ENCODE results near the gene SLC23A1.
"Not testable (repeated sequence)": the region's sequence is repeated elsewhere in the genome, so short reads cannot be mapped to it uniquely, and the experiment has no call there.

SLC23A1 gene

DNA sequence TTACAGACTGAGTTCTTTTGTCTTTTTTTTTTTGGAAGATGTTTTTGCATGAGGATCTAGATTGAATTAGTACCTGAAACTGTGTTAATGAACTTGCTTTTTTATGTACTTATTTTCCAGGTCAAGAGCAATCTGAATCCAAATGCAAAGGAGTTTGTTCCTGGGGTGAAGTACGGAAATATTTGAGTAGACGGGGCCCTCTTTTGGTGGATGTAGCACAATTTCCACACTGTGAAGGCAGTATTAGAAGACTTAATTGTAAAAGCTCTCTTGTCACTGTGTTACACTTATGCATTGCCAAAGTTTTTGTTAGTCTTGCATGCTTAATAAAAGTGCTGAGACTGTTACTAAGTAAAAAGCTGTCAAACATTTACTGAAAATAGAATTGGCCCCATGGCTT, 14.5 kb downstream of the SLC23A1 start:
- no peak for DNase-seq

DNA sequence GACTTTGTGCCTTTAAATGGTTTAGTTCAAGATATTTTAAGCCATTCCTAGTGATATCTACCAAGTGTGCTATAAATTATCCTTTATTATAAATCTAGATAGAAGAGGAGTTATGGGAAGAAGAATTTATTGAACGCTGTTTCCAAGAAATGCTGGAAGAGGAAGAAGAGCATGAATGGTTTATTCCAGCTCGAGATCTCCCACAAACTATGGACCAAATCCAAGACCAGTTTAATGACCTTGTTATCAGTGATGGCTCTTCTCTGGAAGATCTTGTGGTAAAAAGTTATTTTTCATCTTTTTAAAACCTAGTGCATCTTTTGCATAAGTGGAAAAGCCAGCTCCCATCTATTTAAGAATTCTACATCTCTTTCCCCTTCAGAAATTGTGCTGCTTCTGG, 18.6 kb downstream of the SLC23A1 start:
- no peak for DNase-seq

GRCh38 chr5:139363937-139364336, 19.2 kb downstream of the SLC23A1 start:
- DNase-seq: no peak

DNA sequence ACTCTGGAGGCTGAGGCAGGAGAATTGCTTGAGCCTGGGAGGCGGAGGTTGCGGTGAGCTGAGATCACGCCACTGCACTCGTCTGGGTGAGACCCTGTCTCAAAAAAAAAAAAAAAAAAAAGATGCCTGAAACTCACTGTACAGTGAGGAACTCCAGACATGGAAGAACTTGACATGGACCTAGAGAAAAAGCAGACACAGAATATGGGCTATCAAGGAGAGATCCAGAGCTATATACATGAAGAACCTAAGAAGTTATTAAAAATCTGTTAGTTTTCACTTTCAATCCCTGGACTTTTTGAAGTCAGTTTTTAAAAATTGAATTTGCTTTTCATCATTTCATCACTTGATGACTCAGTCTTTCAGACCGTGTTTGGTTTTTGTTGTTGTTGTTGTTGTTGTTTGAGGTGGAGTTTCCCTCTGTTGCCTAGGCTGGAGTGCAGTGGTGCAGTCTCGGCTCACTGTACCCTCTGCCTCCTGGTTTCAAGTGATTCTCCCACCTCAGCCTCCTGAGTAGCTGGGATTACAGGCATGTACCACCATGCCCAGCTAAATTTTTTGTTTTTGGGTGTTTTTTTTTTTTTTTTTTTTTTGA, 21.2 kb downstream of the SLC23A1 start:
- DNase-seq: no peak

- DNase-seq: no peak
Observed at GRCh38 chr5:139360384-139360783, 22.7 kb downstream of the SLC23A1 start.

DNA sequence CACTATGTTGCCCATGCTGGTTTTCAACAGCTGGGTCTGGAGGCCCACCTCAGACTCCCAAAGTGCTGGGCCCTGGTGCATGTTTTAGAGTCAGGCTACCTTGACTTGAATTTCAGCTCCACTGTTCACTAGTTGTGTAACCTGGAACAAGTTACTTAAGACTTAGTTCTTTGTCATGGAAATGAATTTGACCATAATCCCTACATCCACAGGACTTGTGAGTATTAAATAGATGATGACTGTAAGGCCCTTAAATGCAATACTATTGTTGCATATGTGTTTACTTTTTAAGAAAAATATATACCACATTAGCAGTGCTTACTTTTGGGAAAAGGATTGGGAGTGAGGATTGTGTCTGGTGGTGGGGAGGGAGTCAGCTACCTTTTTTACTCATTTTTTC, 25.0 kb downstream of the SLC23A1 start:
- DNase-seq: no peak

- not testable (repeated sequence) for DNase-seq
Observed at GRCh38 chr5:139355900-139356299, 27.2 kb downstream of the SLC23A1 start.

DNA sequence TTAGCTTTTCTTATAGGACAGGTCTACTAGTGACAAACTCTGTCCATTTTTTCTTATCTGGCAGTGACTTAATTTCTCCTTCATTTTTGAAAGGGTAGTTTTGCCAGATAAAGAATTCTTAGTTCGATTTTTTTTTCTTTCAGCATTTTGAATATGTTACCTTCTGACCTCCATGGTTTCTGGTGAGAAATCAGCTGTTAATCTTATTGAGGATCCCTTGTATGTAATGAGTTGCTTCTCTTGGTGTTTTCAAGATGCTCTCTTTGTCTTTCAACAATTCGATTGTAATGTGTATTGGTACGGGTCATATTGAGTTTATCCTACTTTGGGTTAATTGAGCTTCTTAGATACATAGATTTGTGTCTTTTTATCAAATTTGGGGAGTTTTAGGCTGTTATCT, 28.9 kb downstream of the SLC23A1 start:
- DNase-seq: no peak

- DNase-seq: not testable (repeated sequence)
Observed at GRCh38 chr5:139347863-139348262, 35.2 kb downstream of the SLC23A1 start.

DNA sequence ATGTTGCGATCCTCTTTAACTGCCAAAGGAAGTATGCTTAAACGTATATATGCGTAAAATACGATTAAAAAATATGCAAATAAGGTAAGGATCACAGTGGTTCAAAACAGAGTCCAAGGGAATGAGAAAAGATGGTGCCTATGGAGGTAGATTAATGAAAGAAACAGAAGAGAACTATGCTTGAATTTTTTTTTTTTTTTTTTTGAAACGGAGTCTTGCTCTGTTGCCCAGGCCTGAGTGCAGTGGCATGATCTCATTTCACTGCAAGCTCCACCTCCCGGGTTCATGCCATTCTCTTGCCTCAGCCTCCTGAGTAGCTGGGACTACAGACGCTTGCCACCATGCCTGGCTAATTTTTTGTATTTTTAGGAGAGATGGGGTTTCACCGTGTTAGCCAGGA, 37.7 kb downstream of the SLC23A1 start:
- not testable (repeated sequence) for DNase-seq

GRCh38 chr5:139344177-139344576, 38.9 kb downstream of the SLC23A1 start:
- DNase-seq: no peak

- no peak for DNase-seq
Observed at GRCh38 chr5:139343476-139343875, 39.6 kb downstream of the SLC23A1 start.

- DNase-seq: no peak
Observed at GRCh38 chr5:139342423-139342723, 40.7 kb downstream of the SLC23A1 start.

DNA sequence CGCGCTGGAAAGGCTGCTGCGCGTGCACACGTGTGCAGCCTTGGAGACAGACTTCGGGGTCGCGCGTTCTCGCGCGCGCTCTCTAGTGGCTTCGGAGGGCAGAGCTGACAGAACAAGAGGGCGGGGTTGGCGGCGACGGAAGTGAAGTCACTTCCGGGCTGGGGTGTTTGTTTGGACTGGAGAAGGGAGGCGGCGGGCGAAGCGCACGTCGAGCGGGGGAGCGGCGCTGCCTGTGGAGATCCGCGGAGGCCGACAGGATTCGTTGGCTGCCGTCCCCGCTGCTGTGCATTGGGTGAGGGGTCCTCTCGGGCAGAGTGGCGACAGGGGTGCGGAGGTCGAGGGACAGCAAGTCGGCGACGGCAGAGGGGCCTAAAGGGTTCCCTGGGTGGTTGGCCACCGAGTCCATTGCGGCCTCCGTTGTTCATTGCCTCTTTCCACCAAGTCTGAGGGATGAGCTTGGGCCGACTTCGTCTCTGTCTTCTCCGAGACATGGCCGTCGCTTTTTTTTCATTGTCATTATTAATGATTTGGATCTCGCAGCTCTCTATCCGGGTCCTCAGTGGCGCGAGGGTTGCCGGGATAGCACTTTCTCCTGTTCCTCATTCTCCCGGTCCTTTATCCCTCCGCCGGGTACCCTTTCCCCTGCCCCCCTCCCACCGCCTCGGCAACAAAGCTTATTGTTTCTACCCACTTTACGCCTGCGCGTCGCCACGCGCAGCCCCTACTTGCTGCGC, 41.2 kb downstream of the SLC23A1 start, which contains the start of gene PAIP2:
TSS of gene PAIP2 (plus strand) at position 166 of the 734 bp plus-strand sequence. CDS start 21,931 bp downstream, outside the sequence.
- peak; percentile 98 for DNase-seq

DNA sequence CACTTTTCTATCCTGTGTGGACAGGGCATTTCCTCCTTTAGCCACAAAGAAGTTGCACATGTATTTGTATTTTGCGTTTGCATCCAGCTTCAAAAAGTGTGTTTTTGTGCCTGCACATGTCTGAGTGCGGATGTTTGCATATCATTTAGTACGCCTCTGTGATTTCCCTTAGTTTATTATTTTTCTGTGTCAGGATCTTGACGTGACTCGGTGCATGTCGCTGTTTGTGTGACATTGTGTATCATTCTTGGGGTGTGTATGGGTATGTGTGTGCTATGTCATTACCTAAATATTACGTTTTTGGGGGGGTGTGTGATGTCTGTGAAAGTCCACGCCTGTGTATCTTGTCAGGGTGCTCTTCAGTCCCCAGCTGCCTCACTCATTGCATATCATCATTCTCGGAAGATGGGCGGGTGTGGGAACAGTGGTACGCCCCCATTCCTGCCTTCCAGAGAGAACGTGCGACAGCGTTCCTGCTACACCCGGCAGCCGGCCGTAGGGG, 41.9 kb downstream of the SLC23A1 start:
- DNase-seq: no peak

- no peak for DNase-seq
Observed at GRCh38 chr5:139340051-139340450, 43.0 kb downstream of the SLC23A1 start.

- DNase-seq: no peak
Observed at GRCh38 chr5:139335811-139336210, 47.3 kb downstream of the SLC23A1 start.
